ENCODE data around the gene TRIP13.

The TRIP13 gene

DNA sequence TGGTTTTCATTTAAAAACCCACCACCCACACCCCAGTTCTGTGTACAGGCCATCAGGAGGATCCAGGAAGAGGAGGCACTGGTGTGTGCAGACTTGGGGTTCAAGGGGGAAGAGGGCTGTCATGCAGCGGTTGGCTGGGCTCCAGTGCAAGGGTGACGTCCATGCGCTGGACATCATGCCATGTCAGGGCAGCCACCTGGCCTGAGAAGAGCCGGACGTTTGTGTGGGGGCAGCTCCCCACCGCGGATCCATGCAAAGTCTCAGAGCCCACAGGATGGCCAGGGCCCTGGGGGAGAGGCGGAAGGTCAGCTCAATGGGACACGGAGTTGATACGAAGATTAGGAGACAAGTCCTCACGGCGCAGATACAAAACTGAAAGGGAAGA is 11.1 kb upstream of the TRIP13 start (continued):
- TF ChIP-seq, protein P1, sequence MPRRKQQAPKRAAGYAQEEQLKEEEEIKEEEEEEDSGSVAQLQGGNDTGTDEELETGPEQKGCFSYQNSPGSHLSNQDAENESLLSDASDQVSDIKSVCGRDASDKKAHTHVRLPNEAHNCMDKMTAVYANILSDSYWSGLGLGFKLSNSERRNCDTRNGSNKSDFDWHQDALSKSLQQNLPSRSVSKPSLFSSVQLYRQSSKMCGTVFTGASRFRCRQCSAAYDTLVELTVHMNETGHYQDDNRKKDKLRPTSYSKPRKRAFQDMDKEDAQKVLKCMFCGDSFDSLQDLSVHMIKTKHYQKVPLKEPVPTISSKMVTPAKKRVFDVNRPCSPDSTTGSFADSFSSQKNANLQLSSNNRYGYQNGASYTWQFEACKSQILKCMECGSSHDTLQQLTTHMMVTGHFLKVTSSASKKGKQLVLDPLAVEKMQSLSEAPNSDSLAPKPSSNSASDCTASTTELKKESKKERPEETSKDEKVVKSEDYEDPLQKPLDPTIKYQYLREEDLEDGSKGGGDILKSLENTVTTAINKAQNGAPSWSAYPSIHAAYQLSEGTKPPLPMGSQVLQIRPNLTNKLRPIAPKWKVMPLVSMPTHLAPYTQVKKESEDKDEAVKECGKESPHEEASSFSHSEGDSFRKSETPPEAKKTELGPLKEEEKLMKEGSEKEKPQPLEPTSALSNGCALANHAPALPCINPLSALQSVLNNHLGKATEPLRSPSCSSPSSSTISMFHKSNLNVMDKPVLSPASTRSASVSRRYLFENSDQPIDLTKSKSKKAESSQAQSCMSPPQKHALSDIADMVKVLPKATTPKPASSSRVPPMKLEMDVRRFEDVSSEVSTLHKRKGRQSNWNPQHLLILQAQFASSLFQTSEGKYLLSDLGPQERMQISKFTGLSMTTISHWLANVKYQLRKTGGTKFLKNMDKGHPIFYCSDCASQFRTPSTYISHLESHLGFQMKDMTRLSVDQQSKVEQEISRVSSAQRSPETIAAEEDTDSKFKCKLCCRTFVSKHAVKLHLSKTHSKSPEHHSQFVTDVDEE (CRISPR knock-in tag; IDR thresholded peaks at IDR 0.05), result no peak
- TF ChIP-seq ZNF8 (CRISPR knock-in tag; IDR thresholded peaks at IDR 0.05), result no peak

DNA sequence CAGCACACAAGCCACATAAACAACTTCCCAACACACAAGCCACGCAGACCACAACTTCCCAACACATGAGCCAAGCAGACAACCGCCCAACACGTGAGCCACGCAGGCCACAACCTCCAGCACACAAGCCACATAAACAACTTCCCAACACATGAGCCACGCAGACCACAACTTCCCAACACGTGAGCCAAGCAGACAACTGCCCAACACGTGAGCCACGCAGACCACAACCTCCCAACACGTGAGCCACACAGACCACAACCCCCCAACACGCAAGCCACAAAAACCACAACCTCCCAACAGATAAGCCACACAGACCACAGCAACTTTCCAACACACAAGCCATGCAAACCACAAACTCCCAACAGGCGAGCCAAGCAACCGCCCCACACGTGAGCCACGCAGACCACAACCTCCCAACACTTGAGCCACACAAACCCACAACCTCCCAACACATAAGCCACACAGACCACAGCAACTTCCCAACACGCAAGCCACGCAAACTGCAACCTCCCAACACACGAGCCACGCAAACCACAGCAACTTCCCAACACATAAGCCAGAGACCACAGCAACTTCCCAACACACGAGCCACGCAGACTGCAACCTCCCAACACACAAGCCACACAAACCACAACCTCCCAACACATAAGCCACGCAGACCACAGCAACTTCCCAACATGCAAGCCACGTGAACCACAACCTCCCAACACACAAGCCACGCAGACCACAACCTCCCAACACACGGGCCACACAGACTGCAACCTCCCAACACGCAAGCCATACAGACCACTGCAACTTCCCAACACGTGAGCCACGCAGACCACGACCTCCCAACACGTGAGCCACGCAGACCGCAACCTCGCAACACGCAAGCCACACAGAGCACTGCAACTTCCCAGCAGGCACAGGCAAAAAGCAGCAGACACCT is 10.2 kb upstream of the TRIP13 start:
- TF ChIP-seq BACH2 (CRISPR knock-in tag; IDR thresholded peaks at IDR 0.05; ENCODE audit: borderline replicate concordance) (no peak), TCF4 (CRISPR knock-in tag; IDR thresholded peaks at IDR 0.05; ENCODE audit: borderline replicate concordance) (no peak), ZNF70 (CRISPR knock-in tag; IDR thresholded peaks at IDR 0.05) (no peak), RARB (CRISPR knock-in tag; IDR thresholded peaks at IDR 0.05) (no peak), ZNF565 (CRISPR knock-in tag; conservative IDR thresholded peaks at IDR 0.05; ENCODE audit: low read depth) (no peak), CSDC2 (CRISPR knock-in tag; IDR thresholded peaks at IDR 0.05) (no peak), GLIS3 (CRISPR knock-in tag; IDR thresholded peaks at IDR 0.05) (no peak), SNAI2 (CRISPR knock-in tag; IDR thresholded peaks at IDR 0.05) (no peak)
- TF ChIP-seq, protein P2, sequence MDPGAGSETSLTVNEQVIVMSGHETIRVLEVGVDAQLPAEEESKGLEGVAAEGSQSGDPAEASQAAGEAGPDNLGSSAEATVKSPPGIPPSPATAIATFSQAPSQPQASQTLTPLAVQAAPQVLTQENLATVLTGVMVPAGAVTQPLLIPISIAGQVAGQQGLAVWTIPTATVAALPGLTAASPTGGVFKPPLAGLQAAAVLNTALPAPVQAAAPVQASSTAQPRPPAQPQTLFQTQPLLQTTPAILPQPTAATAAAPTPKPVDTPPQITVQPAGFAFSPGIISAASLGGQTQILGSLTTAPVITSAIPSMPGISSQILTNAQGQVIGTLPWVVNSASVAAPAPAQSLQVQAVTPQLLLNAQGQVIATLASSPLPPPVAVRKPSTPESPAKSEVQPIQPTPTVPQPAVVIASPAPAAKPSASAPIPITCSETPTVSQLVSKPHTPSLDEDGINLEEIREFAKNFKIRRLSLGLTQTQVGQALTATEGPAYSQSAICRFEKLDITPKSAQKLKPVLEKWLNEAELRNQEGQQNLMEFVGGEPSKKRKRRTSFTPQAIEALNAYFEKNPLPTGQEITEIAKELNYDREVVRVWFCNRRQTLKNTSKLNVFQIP (CRISPR knock-in tag; IDR thresholded peaks at IDR 0.05; ENCODE audit: borderline replicate concordance, low read depth), result no peak
- no peak for ATAC-seq

DNA sequence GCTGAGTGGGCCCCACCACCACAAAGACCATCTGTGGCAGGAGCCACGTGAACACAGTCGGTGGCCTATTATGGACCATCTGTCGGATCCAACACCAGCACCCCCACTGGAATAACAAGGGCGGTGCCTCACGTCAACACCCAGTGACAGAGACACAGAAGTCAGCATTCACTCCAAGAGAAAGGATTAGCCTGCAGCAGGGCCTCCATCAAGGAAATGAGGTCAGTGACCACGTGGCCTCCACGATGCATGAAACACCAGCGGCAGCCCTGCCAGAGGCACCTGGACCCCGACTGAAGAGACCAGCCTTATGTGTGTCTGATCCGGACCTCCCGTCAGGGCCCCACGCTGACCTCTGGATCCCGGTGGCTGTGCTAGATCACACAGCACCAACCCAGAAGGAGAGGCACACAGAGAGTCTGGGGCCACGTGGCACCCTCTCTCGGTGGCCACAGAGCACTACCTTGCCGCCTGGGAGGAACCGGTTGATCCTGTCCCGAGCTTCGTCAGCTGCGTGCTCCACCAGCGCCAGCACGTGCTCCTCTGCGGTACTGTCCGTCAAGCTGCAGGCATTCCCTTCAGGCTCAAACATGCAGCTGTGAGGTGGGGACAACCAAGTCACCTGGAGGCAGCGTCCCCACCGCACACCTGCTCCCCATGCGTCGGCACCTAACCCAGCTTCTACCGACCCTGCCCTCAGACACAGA is 9.1 kb upstream of the TRIP13 start:
- no peak for TF ChIP-seq ZC3H10 (CRISPR knock-in tag; IDR thresholded peaks at IDR 0.05)
- no peak for TF ChIP-seq TCF4 (CRISPR knock-in tag; IDR thresholded peaks at IDR 0.05; ENCODE audit: borderline replicate concordance)
- TF ChIP-seq CSDC2 (CRISPR knock-in tag; IDR thresholded peaks at IDR 0.05), result no peak
- TF ChIP-seq, protein P3, sequence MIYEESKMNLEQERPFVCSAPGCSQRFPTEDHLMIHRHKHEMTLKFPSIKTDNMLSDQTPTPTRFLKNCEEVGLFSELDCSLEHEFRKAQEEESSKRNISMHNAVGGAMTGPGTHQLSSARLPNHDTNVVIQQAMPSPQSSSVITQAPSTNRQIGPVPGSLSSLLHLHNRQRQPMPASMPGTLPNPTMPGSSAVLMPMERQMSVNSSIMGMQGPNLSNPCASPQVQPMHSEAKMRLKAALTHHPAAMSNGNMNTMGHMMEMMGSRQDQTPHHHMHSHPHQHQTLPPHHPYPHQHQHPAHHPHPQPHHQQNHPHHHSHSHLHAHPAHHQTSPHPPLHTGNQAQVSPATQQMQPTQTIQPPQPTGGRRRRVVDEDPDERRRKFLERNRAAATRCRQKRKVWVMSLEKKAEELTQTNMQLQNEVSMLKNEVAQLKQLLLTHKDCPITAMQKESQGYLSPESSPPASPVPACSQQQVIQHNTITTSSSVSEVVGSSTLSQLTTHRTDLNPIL (CRISPR knock-in tag; IDR thresholded peaks at IDR 0.05; ENCODE audit: low read depth), result no peak
- no peak for TF ChIP-seq ESRRG (CRISPR knock-in tag; IDR thresholded peaks at IDR 0.05)
- TF ChIP-seq ZNF565 (CRISPR knock-in tag; conservative IDR thresholded peaks at IDR 0.05; ENCODE audit: low read depth), result no peak
- TF ChIP-seq TOX (CRISPR knock-in tag; IDR thresholded peaks at IDR 0.05; ENCODE audit: borderline replicate concordance), result no peak
- TF ChIP-seq, protein P1 (CRISPR knock-in tag; IDR thresholded peaks at IDR 0.05), result no peak
- TF ChIP-seq BACH2 (CRISPR knock-in tag; IDR thresholded peaks at IDR 0.05; ENCODE audit: borderline replicate concordance), result no peak
- no peak for ATAC-seq

DNA sequence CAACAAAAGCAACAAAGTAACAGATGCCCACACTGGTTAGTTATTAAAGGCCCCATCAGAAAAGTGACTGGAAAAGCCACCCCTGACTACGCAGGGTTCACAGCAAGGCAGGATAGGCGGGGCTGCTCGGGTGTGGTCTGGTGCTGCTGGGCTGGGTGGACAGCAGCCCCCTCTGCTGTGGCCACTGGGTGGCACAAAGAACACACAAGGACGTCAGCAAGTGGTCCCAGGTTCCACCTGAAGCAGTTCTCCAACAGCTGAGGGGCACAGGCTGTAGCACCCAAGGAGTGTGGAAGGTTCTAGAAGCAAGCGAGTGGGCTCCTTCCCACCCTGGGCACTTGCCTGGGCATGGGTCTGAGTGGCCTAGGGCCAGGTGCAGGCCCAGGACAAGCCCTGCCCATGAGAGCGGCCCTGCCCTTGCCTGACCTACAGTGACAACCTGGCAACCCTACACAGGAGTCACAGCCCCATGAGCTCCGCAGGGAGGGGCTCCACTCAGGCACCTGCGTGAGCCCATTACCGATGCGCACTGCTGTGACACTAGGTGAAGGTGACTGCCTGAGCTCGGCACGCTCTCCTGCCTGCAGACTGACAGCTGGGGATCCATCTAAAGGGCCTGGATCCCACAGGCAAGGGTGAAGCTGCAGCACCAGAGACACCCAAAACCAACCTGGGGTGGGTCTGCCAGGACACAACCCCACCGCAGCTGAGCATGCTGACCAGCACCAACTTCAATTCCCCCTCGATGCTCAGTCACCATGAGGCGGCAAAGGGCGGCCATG is 8.1 kb upstream of the TRIP13 start:
- no peak for ATAC-seq
- TF ChIP-seq, protein P4, sequence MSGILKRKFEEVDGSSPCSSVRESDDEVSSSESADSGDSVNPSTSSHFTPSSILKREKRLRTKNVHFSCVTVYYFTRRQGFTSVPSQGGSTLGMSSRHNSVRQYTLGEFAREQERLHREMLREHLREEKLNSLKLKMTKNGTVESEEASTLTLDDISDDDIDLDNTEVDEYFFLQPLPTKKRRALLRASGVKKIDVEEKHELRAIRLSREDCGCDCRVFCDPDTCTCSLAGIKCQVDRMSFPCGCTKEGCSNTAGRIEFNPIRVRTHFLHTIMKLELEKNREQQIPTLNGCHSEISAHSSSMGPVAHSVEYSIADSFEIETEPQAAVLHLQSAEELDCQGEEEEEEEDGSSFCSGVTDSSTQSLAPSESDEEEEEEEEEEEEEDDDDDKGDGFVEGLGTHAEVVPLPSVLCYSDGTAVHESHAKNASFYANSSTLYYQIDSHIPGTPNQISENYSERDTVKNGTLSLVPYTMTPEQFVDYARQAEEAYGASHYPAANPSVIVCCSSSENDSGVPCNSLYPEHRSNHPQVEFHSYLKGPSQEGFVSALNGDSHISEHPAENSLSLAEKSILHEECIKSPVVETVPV (CRISPR knock-in tag; IDR thresholded peaks at IDR 0.05), result no peak
- TF ChIP-seq CSDC2 (CRISPR knock-in tag; IDR thresholded peaks at IDR 0.05) (no peak), ESRRG (CRISPR knock-in tag; IDR thresholded peaks at IDR 0.05) (no peak), ZFP30 (CRISPR knock-in tag; IDR thresholded peaks at IDR 0.05) (no peak), BACH2 (CRISPR knock-in tag; IDR thresholded peaks at IDR 0.05; ENCODE audit: borderline replicate concordance) (no peak)
- TF ChIP-seq, protein P5, sequence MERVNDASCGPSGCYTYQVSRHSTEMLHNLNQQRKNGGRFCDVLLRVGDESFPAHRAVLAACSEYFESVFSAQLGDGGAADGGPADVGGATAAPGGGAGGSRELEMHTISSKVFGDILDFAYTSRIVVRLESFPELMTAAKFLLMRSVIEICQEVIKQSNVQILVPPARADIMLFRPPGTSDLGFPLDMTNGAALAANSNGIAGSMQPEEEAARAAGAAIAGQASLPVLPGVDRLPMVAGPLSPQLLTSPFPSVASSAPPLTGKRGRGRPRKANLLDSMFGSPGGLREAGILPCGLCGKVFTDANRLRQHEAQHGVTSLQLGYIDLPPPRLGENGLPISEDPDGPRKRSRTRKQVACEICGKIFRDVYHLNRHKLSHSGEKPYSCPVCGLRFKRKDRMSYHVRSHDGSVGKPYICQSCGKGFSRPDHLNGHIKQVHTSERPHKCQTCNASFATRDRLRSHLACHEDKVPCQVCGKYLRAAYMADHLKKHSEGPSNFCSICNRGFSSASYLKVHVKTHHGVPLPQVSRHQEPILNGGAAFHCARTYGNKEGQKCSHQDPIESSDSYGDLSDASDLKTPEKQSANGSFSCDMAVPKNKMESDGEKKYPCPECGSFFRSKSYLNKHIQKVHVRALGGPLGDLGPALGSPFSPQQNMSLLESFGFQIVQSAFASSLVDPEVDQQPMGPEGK (CRISPR knock-in tag; IDR thresholded peaks at IDR 0.05; ENCODE audit: borderline replicate concordance), result no peak
